GM12874 (cell line): ENCODE data around the gene TENM4.

Source experiments
- CTCF ChIP-seq: IDR thresholded peaks from 2 replicates; pipeline ENCODE4 v1.5.1; 2011; ENCODE audit warnings: low read depth, mild to moderate bottlenecking, control low read depth, low read length, moderate library complexity; ENCODE audit not compliant: insufficient read depth

TENM4 gene

GRCh38 chr11:79050786-79051185 lies 390.0 kb downstream of the TENM4 start:
- TF ChIP-seq CTCF, result no peak

- TF ChIP-seq CTCF, result no peak
Observed at GRCh38 chr11:79049741-79050179, 391.1 kb downstream of the TENM4 start.

GRCh38 chr11:79047980-79048379 lies 392.9 kb downstream of the TENM4 start:
- TF ChIP-seq CTCF, result no peak

- no peak for TF ChIP-seq CTCF
Observed at GRCh38 chr11:79047321-79047720, 393.5 kb downstream of the TENM4 start.

DNA sequence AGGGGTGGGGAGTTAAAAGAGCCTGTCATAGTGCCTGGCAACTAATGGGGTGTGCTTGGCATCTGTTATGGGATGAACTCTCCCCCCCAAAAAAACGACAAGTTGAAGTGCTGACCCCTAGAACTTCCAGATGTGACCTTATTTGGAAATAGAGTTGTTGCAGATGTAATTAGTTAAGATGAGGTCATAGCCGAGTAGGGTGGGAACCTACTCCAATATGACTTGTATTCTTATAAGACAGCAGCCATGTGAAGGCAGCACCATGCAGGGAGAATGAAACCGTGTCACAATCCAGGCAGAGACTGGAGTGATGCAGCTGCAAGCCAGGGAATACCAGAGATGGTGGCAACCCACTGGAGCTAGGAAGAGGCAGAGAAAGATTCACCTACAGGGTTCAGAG lies 394.5 kb downstream of the TENM4 start:
- no peak for TF ChIP-seq CTCF

- no peak for TF ChIP-seq CTCF
Observed at GRCh38 chr11:79045800-79046304, 395.0 kb downstream of the TENM4 start.

DNA sequence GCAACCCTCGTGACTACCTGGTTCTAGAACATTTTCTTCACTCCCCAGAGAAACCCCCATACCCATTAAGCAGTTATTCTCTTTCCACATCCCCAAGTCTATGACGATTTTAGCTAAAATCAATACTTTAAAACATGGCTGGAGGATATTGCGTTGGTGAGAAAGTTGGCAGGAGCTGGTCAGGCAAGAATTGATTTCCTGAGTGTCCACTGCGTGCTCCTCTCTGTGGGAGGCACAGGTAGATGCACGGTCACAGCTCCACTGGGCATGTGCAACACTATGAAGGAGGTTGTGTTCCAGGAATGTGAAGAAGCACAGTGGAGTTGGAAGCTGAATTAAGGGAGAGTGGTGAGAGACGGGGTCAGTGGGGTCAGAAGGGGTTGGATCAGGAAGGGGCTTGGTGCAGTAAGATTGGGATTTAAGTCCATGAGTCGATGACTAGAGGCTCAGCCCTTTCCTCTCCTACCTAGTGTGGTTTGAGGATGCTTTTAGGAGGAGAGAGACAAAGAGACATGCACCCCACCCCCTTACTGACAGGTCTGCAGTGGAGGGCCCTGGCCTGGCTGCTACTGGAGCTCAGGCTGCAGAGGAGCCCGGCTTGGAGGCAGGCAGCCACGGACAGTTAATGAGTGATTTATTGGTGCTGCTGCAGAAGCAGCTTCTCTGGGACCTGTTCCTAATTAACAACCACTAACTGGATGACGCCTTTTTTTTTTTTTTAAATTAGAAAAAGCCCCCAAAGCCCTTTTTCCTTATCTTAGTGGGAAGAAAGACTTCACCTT lies 395.6 kb downstream of the TENM4 start:
- no peak for TF ChIP-seq CTCF
